ENCODE data around the gene CISD3.

The CISD3 gene, protein sequence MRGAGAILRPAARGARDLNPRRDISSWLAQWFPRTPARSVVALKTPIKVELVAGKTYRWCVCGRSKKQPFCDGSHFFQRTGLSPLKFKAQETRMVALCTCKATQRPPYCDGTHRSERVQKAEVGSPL

DNA sequence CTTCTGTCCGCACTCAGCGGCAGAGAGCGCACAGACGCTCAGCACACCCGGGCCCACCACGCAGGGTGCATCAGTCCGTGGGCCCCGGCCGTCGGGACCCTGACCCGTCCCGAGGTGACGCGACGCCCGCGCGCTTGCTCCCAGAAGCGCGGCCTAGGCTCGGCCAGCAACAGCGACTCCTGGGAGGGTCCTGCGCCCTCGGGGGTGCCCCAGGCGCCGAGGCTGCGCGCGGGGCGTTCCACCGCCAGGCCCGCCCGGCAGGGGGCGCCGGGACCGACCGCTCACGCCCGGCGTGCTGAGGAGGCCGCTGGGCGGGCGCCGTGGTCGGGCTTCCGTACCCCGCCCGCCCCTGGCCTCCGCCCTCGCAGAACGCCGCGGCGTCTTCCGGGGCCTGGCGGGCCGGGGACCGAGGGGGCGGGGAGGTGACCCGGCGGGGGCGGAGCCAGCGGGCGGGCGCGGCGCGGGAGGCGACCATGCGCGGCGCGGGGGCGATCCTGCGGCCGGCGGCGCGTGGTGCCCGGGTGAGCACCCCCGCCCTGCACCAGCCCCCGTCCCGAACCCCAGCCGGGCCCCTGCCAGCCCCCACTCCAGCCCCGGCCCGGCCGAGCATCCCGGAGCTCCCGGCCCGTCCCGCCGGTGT, at the start of gene CISD3:
CISD3 (plus strand) TSS at position 456 of the 640 bp plus-strand sequence; CDS start at position 474, 18 bp downstream.
- peak; percentile 95 for DNase-seq

GRCh38 chr17:38681096-38681495, 49.0 kb upstream of the CISD3 start:
- DNase-seq = no peak

- DNase-seq = no peak
These were observed 44.6 kb upstream of the CISD3 start for GRCh38 chr17:38685491-38685890.

DNA sequence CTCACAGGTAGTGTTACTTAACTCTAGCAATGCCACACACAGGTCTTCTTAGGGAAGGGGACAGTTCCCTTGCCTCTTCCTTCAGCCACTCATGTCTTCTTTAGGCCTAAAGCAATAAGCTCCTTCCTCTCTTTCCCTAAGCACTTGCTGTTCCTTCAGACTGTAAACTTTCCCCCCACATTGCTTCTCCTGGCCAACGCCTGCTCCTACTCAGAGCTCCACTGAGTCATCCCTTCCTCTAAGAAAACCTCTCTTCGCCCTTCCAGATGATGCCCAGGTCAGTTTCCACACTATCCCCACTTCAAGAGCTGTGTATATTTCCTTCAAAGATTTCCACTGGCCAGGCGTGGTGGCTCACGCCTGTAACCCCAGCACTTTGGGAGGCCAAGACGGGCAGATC, 42.9 kb upstream of the CISD3 start:
- DNase-seq = no peak

- no peak for DNase-seq
These were observed 39.8 kb upstream of the CISD3 start for GRCh38 chr17:38690386-38690785.

DNA sequence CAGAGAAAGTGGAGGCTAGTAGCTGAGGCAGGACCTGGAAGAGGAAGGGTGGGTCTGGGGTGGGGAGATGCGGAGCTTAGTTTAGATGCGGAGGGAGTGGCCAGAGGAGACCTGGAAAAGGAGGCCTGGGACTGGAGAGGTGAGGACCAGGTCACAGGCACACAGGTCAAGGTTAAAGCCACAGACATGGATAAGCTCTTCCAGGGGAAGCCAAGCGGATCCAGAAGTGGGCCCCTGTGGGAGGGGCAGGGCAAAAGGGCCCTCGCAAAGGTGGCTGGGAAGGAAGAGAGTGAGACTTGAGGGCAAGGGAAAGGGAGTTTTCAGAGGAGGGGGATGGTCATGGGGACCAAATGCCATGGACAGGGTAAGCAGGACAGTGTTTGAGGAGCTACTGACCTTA, 39.0 kb upstream of the CISD3 start:
- DNase-seq = no peak

- no peak for DNase-seq
These were observed 36.3 kb upstream of the CISD3 start for GRCh38 chr17:38693700-38694329.

GRCh38 chr17:38697061-38697820, 32.9 kb upstream of the CISD3 start:
- DNase-seq = peak; percentile 72

- no peak for DNase-seq
These were observed 31.4 kb upstream of the CISD3 start for GRCh38 chr17:38698760-38699159.

- peak; percentile 76 for DNase-seq
These were observed 28.5 kb upstream of the CISD3 start for GRCh38 chr17:38701504-38702165.

- DNase-seq = peak; percentile 82
These were observed 27.8 kb upstream of the CISD3 start for GRCh38 chr17:38702166-38702915.

- peak; percentile 52 for DNase-seq
These were observed 27.0 kb upstream of the CISD3 start for GRCh38 chr17:38702916-38703741.

GRCh38 chr17:38703742-38704605, 26.2 kb upstream of the CISD3 start:
- peak; percentile 93 for DNase-seq

GRCh38 chr17:38704606-38705522, 25.3 kb upstream of the CISD3 start, which contains the start of gene MLLT6:
Gene MLLT6 (plus strand): TSS chr17:38705273. CDS start chr17:38705633, 360 bp downstream.
- peak; percentile 80 for DNase-seq

- DNase-seq = no peak
These were observed 24.7 kb upstream of the CISD3 start for GRCh38 chr17:38705523-38705802.

GRCh38 chr17:38705803-38706504, 24.2 kb upstream of the CISD3 start:
- DNase-seq = peak; percentile 41

GRCh38 chr17:38706505-38707216, 23.5 kb upstream of the CISD3 start:
- peak; percentile 45 for DNase-seq
